ENCODE measurements around the gene TIPARP. TPM values are rescaled to one million over a fixed set of nuclear protein-coding genes. Genes with fewer than 3 reads are reported as not detected.
"Not testable (repeated sequence)": the region's sequence is repeated elsewhere in the genome, so short reads cannot be mapped to it uniquely, and the experiment has no call there.

TIPARP gene
- total and polyA plus RNA-seq, 2 of the 13 experiments (the other 11 are each of a cell fraction or from before 2014, with no cell fraction given) = 7.3 to 19.7 TPM

DNA sequence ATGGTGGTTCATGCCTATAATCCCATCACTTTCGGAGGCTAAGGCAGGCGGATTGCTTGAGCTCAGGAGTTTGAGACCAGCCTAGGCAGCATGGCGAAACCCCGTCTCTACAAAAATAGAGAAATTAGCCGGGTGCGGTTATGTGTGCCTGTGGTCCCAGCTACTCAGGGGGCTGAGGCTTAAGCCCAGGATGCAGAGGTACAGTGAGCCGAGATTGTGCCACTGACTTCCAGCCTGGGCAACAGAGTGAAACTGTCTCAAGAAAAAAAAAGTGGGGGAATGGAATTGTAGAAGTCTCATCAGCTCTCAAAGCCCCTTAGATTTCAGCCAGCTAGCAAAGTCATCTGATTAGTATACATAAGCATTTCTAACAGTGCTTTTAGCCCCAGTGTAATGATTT lies 33.2 kb downstream of the TIPARP start (continued):
- TF ChIP-seq JUN (CRISPR knock-in tag; IDR thresholded peaks at IDR 0.05) = no peak
- TF ChIP-seq TRIM24 (CRISPR knock-in tag; IDR thresholded peaks at IDR 0.05) = no peak
- no peak for TF ChIP-seq ZBTB38 (CRISPR knock-in tag; IDR thresholded peaks at IDR 0.05)

DNA sequence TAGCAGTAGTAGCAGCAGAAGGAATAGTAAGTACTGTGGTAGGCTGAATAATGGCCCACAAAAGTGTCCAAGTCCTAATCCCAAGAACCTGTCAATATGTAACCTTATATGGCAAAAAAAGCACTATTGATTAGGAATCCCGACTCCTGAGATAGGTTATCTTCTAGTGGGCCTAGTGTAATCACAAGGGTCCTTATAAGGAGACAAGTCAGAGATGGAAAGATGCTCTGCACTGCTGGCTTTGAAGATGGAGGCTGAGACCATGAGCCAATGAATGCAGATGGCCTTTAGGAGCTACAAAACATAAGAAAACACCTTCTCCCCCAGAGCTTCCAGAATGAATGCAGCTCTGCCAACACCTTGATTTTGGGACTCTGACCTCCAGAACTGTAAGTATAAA lies 36.0 kb downstream of the TIPARP start:
- peaks cover 0 to 3% of the 10 kb centered on the region in 2 experiments; a peak in 4 of 5 replicates for H3K36me3 ChIP-seq (replicated peaks in 1 of 2; ENCODE audit: control insufficient read depth in 1 of 2, insufficient read depth in 2 of 2, low read length in 2 of 2)

DNA sequence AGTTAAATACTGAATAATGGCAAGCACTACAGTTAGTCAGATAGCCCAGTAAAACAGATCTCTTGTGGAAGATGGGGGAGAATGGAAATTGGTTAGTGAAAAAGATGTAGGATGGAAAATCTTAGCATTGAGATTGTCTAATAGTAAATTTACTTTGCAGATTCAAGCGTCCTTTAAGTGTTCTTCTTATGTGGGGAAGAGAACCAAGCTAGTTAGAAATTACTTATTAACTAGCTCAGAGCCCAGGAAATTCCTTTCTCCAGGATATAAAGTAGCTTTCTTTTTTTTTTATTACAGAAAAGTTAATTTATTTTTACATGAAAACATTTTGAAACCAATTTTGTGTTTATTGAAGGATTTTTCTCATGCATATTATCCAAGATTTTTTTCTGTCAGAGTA lies 36.7 kb downstream of the TIPARP start:
- Histone ChIP-seq H3K4me1 (ENCODE audit: insufficient read depth, low read length) (peaks cover 7% of the 10 kb centered on the region), H3K4me2 (ENCODE audit: low read depth, low read length) (no peak overlapping the region), H3K9ac (ENCODE audit: insufficient read depth, low read depth, low read length) (no peak overlapping the region), H3K4me3 (replicated peaks in 1 of 3; ENCODE audit: insufficient read depth in 1 of 3, low read depth in 2 of 3, low read length in 3 of 3) (no peak overlapping the region), H3K9me3 (ENCODE audit: low read length) (no peaks in the 10 kb centered on the region), H3K27me3 (ENCODE audit: control insufficient read depth in 1 of 2, insufficient read depth in 2 of 2, low read length in 2 of 2) (no peaks in the 10 kb centered on the region), H3K27ac (ENCODE audit: extremely low read length, insufficient read depth, low read length) (no peak overlapping the region), H3K79me2 (ENCODE audit: insufficient read depth, low read length) (no peaks in the 10 kb centered on the region), H2AFZ (ENCODE audit: low read length) (no peak overlapping the region), H3K36me3 (replicated peaks in 1 of 2; ENCODE audit: control insufficient read depth in 1 of 2, insufficient read depth in 2 of 2, low read length in 2 of 2) (peaks cover 0 to 1% of the 10 kb centered on the region in 2 experiments; a peak in 3 of 5 replicates), H4K20me1 (ENCODE audit: insufficient read depth, low read length) (no peaks in the 10 kb centered on the region)
- no peak for ATAC-seq
- intact Hi-C loops (cut with micrococcal nuclease; ENCODE audit: unreplicated experiment) = no loop called here
- 87% methylated on average over 1 of the region's 1 CpG for WGBS (ENCODE audit: low lambda C conversion rate)
- ChIA-PET CTCF (ENCODE audit: low intra/inter-chr PET ratio, low total read pairs) (no interaction called here), POLR2A (interaction anchor here (0.6 kb wide), 1 partner anchor 464 kb away, joined by 3 read pairs; no protein-coding TSS in a partner anchor)
- TF ChIP-seq, protein P1, sequence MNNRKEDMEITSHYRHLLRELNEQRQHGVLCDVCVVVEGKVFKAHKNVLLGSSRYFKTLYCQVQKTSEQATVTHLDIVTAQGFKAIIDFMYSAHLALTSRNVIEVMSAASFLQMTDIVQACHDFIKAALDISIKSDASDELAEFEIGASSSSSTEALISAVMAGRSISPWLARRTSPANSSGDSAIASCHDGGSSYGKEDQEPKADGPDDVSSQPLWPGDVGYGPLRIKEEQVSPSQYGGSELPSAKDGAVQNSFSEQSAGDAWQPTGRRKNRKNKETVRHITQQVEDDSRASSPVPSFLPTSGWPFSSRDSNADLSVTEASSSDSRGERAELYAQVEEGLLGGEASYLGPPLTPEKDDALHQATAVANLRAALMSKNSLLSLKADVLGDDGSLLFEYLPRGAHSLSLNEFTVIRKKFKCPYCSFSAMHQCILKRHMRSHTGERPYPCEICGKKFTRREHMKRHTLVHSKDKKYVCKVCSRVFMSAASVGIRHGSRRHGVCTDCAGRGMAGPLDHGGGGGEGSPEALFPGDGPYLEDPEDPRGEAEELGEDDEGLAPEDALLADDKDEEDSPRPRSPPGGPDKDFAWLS (CRISPR knock-in tag; IDR thresholded peaks at IDR 0.05; ENCODE audit: borderline replicate concordance) = no peak
- TF ChIP-seq ZNF557 (CRISPR knock-in tag; IDR thresholded peaks at IDR 0.05) (no peak), ZNF205 (CRISPR knock-in tag; IDR thresholded peaks at IDR 0.05) (no peak)
- BruUV-seq (replicated peaks) = no TSS peak
- in situ Hi-C loops (cut with HindIII; ENCODE audit: extremely low pct_ligation_motif_present, low pct_unique_long_range_greater_than_20kb) = no loop called here
- DNase-seq (ENCODE audit: low spot score) = no peak
- no peak for FAIRE-seq

More for the DNA sequence above, 36.0 kb downstream of the TIPARP start:
- H3K9me3 ChIP-seq (ENCODE audit: low read length) = no peaks in the 10 kb centered on the region
- no peak overlapping the region for H2AFZ ChIP-seq (ENCODE audit: low read length)
- BruUV-seq (replicated peaks) = no TSS peak
- FAIRE-seq = no peak
- no peak overlapping the region for H3K4me3 ChIP-seq (replicated peaks in 1 of 3; ENCODE audit: insufficient read depth in 1 of 3, low read depth in 2 of 3, low read length in 3 of 3)
- in situ Hi-C loops (cut with HindIII; ENCODE audit: extremely low pct_ligation_motif_present, low pct_unique_long_range_greater_than_20kb) (no loop called here), intact Hi-C loops (cut with micrococcal nuclease; ENCODE audit: unreplicated experiment) (no loop called here)
- no peak overlapping the region for H3K9ac ChIP-seq (ENCODE audit: insufficient read depth, low read depth, low read length)
- ChIA-PET POLR2A (no interaction called here), CTCF (ENCODE audit: low intra/inter-chr PET ratio, low total read pairs) (no interaction called here)
- TF ChIP-seq, protein P2, sequence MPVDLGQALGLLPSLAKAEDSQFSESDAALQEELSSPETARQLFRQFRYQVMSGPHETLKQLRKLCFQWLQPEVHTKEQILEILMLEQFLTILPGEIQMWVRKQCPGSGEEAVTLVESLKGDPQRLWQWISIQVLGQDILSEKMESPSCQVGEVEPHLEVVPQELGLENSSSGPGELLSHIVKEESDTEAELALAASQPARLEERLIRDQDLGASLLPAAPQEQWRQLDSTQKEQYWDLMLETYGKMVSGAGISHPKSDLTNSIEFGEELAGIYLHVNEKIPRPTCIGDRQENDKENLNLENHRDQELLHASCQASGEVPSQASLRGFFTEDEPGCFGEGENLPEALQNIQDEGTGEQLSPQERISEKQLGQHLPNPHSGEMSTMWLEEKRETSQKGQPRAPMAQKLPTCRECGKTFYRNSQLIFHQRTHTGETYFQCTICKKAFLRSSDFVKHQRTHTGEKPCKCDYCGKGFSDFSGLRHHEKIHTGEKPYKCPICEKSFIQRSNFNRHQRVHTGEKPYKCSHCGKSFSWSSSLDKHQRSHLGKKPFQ (CRISPR knock-in tag; IDR thresholded peaks at IDR 0.05; ENCODE audit: insufficient replicate concordance) = no peak
- H3K4me1 ChIP-seq (ENCODE audit: insufficient read depth, low read length) = peaks cover 14% of the 10 kb centered on the region
- WGBS (ENCODE audit: low lambda C conversion rate) = 100% methylated on average over 1 of the region's 1 CpG
- no peak for ATAC-seq
- H3K4me2 ChIP-seq (ENCODE audit: low read depth, low read length) = no peak overlapping the region
- H3K27ac ChIP-seq (ENCODE audit: extremely low read length, insufficient read depth, low read length) = no peak overlapping the region
- no peaks in the 10 kb centered on the region for H3K27me3 ChIP-seq (ENCODE audit: control insufficient read depth in 1 of 2, insufficient read depth in 2 of 2, low read length in 2 of 2)
- H3K79me2 ChIP-seq (ENCODE audit: insufficient read depth, low read length) = no peaks in the 10 kb centered on the region
- DNase-seq (ENCODE audit: low spot score) = no peak
- no peaks in the 10 kb centered on the region for H4K20me1 ChIP-seq (ENCODE audit: insufficient read depth, low read length)

DNA sequence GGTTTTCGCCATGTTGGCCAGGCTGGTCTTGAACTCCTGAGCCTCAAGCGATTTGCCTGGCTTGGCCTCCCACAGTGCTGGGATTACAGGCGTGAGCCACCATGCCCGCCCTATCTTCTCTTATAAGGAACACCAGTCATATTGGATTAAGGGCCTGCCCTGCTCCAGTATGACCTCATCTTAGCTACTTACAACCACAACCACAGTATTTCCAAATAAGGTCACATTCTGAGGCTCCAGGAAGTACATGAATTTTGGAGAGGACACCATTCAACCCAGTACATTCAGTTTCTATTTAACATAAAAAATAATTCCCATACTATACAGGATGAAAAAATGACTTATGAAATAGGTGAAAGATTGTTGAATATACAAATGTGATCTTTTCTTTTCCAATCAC lies 37.6 kb downstream of the TIPARP start:
- H3K79me2 ChIP-seq (ENCODE audit: insufficient read depth, low read length); H3K27me3 ChIP-seq (ENCODE audit: control insufficient read depth in 1 of 2, insufficient read depth in 2 of 2, low read length in 2 of 2); CTCF ChIA-PET (ENCODE audit: low intra/inter-chr PET ratio, low total read pairs); BruUV-seq (replicated peaks); intact Hi-C loops (cut with micrococcal nuclease; ENCODE audit: unreplicated experiment); H3K27ac ChIP-seq (ENCODE audit: extremely low read length, insufficient read depth, low read length); H3K9me3 ChIP-seq (ENCODE audit: low read length); H3K4me1 ChIP-seq (ENCODE audit: insufficient read depth, low read length); H2AFZ ChIP-seq (ENCODE audit: low read length); H4K20me1 ChIP-seq (ENCODE audit: insufficient read depth, low read length); FAIRE-seq; ATAC-seq; H3K4me3 ChIP-seq (replicated peaks in 1 of 3; ENCODE audit: insufficient read depth in 1 of 3, low read depth in 2 of 3, low read length in 3 of 3); H3K4me2 ChIP-seq (ENCODE audit: low read depth, low read length); POLR2A ChIA-PET; H3K36me3 ChIP-seq (replicated peaks in 1 of 2; ENCODE audit: control insufficient read depth in 1 of 2, insufficient read depth in 2 of 2, low read length in 2 of 2); H3K9ac ChIP-seq (ENCODE audit: insufficient read depth, low read depth, low read length); DNase-seq (ENCODE audit: low spot score); in situ Hi-C loops (cut with HindIII; ENCODE audit: extremely low pct_ligation_motif_present, low pct_unique_long_range_greater_than_20kb): not testable (repeated sequence)
- 95% methylated on average over 4 of the region's 4 CpGs for WGBS (ENCODE audit: low lambda C conversion rate)
